Measurements from ENCODE around the gene CHST11.

- TF ChIP-seq CTCF (IDR thresholded peaks at IDR 0.05 in 8 of 11, conservative IDR thresholded peaks at IDR 0.05 in 3 of 11) (no peak), POLR2A (IDR thresholded peaks at IDR 0.05) (no peak), POLR2AphosphoS5 (IDR thresholded peaks at IDR 0.05) (no peak)
Measured at GRCh38 chr12:104749545-104749944, 292.8 kb downstream of the CHST11 start.

Data from spleen (tissue), 7 donors.